ENCODE measurements around the gene EFEMP2. TPM values are rescaled to one million over a fixed set of nuclear protein-coding genes. Genes with fewer than 3 reads are reported as not detected.

The EFEMP2 gene
- total RNA-seq, 1 experiment from 2014 or later: 23.7 TPM

DNA sequence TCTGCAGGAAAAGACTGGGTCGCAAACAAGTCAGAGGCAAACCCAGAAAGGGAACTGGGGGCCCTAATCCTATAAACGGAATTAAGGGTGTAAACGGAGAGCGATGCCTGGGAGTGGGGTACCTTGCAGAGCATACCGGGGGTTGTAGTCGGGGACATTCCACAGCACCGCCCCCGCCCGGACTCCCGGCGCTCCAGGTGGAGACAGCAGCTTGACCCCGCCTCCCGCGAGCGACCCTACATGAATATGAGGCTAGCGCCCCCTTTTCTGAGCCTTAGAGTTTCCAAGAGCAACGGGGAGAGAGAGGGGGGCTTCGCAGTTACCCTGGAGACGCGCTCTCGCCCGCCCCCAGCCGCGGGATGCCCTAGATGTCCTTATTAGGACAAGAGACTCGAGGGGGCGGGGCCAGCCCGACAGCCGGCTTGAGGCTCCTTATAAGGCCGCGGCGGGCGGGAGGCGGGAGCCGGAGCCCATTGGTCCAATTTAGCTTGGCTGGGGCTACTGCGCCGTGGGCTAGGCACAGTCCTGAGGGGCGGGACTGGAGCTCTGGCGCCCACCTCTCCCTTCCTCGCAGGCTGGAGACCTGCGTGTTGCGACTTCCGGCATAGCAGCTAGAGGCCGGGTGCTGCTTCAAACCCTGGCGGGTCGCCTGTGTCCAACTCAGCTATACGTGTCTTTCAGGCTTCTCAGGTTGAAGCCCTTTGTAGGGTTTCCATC is 13.3 kb downstream of the EFEMP2 start:
- no peaks in the 10 kb centered on the region for H3K27me3 ChIP-seq (ENCODE audit: control insufficient read depth, insufficient read depth, low read length)
- TF ChIP-seq SIN3A (IDR thresholded peaks at IDR 0.05; ENCODE audit: borderline replicate concordance, insufficient read depth, low read depth, low read length): peak; percentile 83; the same call in 1 of the 2 replicates
- TF ChIP-seq REST (IDR thresholded peaks at IDR 0.05; ENCODE audit: insufficient read depth in 1 of 2, low read depth in 2 of 2, low read length in 1 of 2): no peak
- no peak for TF ChIP-seq CTCF (IDR thresholded peaks at IDR 0.05)
- peak; percentile 81 for TF ChIP-seq TCF7L2 (IDR thresholded peaks at IDR 0.05; ENCODE audit: low read depth, low read length)
- peak; percentile 91 for TF ChIP-seq POLR2AphosphoS5 (IDR thresholded peaks at IDR 0.05; ENCODE audit: low read depth, low read length)
- CTCF ChIA-PET: interaction anchor here (0.5 to 3.3 kb wide), 9 partner anchors 12 to 153 kb away, joined by 3 to 22 read pairs (median 5); partner anchors contain the start of genes CCDC85B and FIBP
- DNase-seq (ENCODE audit: low read depth, low spot score) (peak; percentile 88), ATAC-seq (peak; percentile 74)
- POLR2A ChIA-PET: interaction anchor here (0.5 to 1.6 kb wide), 13 partner anchors 9 to 349 kb away, joined by 3 to 10 read pairs (median 4); partner anchors contain the start of genes CCDC85B, FIBP, KAT5 and SF3B2
- H3K27ac ChIP-seq (ENCODE audit: low read length): peak overlapping the region; percentile 98
- H3K9me3 ChIP-seq (ENCODE audit: control insufficient read depth, insufficient read depth, low read depth, low read length): no peaks in the 10 kb centered on the region
- BruUV-seq (replicated peaks): no TSS peak
- in situ Hi-C loops (cut with HindIII; ENCODE audit: low pct_unique_long_range_greater_than_20kb, low sequenced_read_pairs): no loop called here
- intact Hi-C loops (cut with micrococcal nuclease; ENCODE audit: unreplicated experiment): loop anchor here (10.0 kb wide), 1 partner anchor 304 kb away; the partner anchor contains the start of gene LTBP3
- peaks cover 26% of the 10 kb centered on the region for H3K36me3 ChIP-seq (ENCODE audit: control insufficient read depth, insufficient read depth, low read length)
- peaks cover 46% of the 10 kb centered on the region for H3K4me1 ChIP-seq (ENCODE audit: control insufficient read depth, insufficient read depth, low read length)
- H3K4me3 ChIP-seq (ENCODE audit: low read depth in 2 of 2, low read length in 2 of 2): peak overlapping the region; percentile 85 to 99

DNA sequence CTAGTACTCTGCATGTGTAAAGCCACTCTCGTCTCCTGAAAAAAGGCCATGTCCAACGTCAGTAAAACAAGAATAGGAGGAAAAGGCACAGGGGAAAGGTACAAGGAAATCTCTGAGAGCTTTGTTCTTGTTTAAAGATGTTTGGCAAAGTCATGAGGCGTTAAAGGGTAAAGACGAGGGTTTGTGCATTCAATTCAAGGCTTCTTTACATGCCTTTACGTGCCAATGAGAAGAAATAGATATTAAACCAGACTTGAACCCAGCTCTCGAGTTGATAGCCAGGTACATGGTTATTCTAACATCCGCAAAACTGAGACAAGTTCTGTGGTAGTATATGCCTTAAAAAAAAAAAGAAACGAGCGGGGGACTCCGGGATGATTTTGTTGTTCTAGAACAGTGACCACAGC is 13.9 kb downstream of the EFEMP2 start:
- no peak for TF ChIP-seq REST (IDR thresholded peaks at IDR 0.05; ENCODE audit: insufficient read depth in 1 of 2, low read depth in 2 of 2, low read length in 1 of 2)
- TF ChIP-seq SIN3A (IDR thresholded peaks at IDR 0.05; ENCODE audit: borderline replicate concordance, insufficient read depth, low read depth, low read length): no peak
- TF ChIP-seq TCF7L2 (IDR thresholded peaks at IDR 0.05; ENCODE audit: low read depth, low read length): no peak
- no peak for TF ChIP-seq POLR2AphosphoS5 (IDR thresholded peaks at IDR 0.05; ENCODE audit: low read depth, low read length)
- TF ChIP-seq CTCF (IDR thresholded peaks at IDR 0.05): no peak
- no TSS peak for BruUV-seq (replicated peaks)
- in situ Hi-C loops (cut with HindIII; ENCODE audit: low pct_unique_long_range_greater_than_20kb, low sequenced_read_pairs) (no loop called here), intact Hi-C loops (cut with micrococcal nuclease; ENCODE audit: unreplicated experiment) (loop anchor here (10.0 kb wide), 1 partner anchor 304 kb away; the partner anchor contains the start of gene LTBP3)
- Histone ChIP-seq H3K27me3 (ENCODE audit: control insufficient read depth, insufficient read depth, low read length) (no peaks in the 10 kb centered on the region), H3K4me3 (ENCODE audit: low read depth in 2 of 2, low read length in 2 of 2) (peak overlapping the region; percentile 85 to 99), H3K27ac (ENCODE audit: low read length) (peak overlapping the region; percentile 98), H3K4me1 (ENCODE audit: control insufficient read depth, insufficient read depth, low read length) (peaks cover 51% of the 10 kb centered on the region), H3K36me3 (ENCODE audit: control insufficient read depth, insufficient read depth, low read length) (peaks cover 27% of the 10 kb centered on the region), H3K9me3 (ENCODE audit: control insufficient read depth, insufficient read depth, low read depth, low read length) (no peaks in the 10 kb centered on the region)
- ChIA-PET CTCF (interaction anchor here (0.5 to 3.3 kb wide), 3 partner anchors 26 to 152 kb away, joined by 3 to 14 read pairs (median 5); no protein-coding TSS in a partner anchor), POLR2A (interaction anchor here (0.6 to 1.6 kb wide), 6 partner anchors 15 to 1563 kb away, joined by 3 to 26 read pairs (median 6); partner anchors contain the start of gene SF3B2)
- ATAC-seq (no peak), DNase-seq (ENCODE audit: low read depth, low spot score) (peak; percentile 64)

Data from Panc1 (cell line).